GM18511 (cell line): ENCODE measurements around the gene TUBB3.
"Not testable (repeated sequence)": the region's sequence is repeated elsewhere in the genome, so short reads cannot be mapped to it uniquely, and the experiment has no call there.

Experiments used
- ATAC-seq: cut with Tn5 transposase; IDR thresholded peaks from one replicate; pipeline ENCODE4 v1.9.1; 2021; ENCODE audit warnings: mild to moderate bottlenecking, moderate library complexity; ENCODE audit not compliant: unreplicated experiment

TUBB3 gene

DNA sequence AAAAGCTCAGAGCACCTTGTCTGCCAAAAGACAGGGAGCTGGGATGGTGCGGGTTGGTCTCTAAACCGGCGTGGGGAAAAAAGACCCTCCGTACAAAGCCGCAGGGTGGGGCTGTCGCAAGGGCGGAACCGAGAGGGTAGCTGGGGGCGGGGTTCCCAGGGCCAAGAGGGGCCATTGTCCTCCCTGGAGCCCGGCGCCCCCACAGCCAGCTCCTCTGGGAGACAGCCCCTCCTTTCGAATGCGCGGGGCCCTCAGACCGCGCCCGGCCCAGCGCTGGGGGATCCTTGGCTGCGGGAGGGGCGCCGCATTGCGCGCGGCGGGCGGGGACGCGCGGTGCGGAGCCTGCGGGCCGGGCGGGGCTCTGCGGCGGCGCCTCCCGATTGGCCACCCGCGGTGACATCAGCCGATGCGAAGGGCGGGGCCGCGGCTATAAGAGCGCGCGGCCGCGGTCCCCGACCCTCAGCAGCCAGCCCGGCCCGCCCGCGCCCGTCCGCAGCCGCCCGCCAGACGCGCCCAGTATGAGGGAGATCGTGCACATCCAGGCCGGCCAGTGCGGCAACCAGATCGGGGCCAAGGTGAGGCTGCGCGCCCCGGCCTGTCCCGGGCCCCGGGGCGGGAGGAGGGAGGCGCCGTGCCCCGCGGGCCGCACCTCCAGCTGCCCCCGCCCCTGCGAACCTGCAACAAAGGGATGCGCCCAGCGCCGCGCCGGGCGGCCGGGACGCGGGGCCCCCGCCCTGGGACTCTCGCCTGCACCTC lies at the start of gene TUBB3:
Gene TUBB3, plus strand, starts transcription at position 459 of the 756 bp plus-strand sequence. Its CDS starts 60 bp downstream, at position 519.
- ATAC-seq = no peak

DNA sequence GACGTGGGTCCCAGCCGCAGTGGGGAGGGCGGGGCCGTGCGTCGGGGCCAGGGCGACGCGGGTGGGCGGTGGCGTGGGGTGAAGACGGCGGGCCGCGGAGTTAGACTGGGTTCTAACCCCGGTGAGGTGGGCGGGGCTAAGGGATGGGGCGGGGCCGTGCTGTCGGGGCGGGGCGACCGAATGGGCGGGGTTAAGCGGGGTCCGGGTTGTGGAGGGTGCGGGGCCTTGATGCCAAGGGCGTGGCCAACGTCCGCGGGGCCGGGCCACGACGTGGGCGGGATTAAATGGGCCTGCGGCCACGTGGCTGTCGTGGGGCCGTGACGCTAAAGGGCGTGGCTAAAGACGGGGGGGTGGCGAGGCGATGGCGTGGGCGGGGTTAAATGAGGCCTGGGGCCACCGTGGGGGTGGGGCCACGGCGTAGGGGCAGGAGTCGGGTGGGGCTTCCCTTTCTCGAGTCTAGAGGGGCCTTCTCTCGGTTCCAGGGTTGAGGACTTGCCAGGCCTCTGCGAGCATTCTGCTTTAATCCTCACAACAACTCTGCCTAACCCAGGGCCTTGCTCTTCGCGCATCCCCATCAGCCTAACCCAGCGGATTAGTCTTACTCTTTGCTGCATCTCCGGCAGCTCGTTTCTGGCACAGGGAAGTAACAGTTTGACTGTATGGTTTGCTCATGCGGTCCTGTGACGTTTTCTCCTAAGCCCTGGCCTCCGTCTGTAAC lies 49.0 kb upstream of the TUBB3 start:
- peak; percentile 73 for ATAC-seq

DNA sequence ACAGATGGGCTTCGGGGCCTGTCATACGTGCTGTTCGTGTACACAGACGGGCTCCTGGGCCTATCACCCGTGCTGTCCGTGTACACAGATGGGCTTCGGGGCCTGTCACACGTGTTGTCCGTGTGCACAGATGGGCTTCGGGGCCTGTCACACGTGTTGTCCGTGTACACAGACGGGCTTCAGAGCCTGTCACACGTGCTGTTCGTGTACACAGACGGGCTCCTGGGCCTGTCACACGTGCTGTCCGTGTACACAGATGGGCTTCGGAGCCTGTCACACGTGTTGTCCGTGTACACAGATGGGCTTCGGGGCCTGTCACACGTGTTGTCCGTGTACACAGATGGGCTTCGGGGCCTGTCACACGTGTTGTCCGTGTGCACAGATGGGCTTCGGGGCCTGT lies 44.0 kb upstream of the TUBB3 start:
- not testable (repeated sequence) for ATAC-seq

DNA sequence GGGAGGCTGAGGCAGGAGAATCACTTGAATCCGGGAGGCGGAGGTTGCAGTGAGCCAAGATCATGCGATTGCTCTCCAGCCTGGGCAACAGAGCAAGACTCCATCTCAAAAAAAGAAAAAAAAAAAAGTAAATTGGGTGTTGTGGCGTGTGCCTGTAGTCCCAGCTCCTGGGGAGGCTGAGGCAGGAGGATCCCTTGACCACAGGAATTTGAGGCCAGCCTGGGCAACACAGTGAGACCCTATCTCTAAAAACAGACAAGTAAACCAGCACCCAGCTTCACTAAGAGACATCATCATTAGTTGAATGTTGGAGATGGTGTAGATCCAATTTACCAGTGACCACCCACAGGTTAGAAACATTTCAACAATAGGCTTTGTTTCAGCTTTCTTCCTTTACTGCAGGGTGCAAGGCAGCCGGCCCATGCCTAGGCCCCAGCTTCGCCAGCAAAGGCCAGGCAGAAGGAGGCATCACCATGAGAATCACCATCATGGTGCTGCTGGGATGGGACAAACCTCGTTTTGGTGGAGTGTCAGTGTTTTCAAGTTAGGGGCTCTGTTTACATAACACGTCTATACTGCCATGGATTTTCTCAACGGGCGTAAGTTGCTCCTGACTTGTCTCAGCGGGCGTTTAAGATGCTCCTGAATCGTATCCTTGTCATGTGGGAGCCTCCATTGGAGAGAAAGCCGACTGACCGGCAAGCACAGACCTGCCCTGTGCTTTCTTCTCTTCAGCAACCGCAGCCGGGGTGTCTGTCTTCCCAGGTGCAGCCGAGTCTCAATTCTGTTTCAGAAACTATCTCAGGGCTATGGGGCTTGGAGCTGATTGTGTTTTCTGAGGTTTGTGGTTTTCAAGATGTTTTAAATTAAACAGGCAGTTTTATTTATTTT lies 42.4 kb upstream of the TUBB3 start:
- ATAC-seq = no peak

DNA sequence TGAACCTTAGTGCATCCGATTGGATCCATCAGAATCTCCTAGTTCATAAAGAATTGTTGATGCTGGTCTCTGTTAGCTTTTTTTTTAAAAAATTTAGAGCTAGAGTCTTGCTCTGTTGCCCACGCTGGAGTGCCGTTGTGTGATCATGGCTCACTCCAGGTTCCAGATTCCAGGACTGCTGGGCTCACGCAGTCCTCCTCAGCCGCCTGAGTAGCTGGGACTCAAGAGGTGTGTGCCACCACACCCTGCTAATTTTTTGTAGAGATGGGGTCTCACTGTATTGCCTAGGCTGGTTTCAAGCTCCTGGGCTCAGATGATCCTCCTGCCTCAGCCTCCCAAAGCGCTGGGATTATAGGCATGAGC lies 41.8 kb upstream of the TUBB3 start:
- no peak for ATAC-seq

DNA sequence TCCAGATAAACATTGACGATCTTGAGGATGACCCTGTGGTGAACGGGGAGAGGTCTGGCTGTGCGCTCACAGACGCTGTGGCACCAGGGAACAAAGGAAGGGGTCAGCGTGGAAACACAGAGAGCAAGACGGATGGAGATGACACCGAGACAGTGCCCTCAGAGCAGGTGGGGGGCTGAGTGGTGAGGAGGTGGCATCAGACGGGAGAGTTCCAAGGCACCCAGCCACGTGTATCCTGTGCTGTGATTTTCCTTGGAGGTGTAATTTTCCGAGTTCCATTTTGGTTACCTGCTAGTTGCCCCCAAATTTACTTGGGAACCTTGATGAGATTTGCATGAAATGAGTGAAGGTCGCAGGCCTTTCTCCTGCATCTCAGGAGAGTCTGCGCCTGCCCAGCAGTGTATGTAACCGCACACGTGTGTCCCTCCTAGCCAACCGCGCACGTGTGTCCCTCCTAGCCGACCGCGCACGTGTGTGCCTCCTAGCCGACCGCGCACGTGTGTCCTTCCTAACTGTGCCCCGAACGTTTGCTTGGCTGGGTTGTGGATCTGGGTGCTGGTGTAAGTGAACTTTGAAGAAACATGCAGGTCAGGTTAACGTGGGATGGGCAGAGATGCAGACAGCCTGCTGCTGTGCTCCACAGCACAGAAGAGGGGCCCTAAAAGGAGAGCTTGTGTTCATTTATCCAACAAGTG lies 39.6 kb upstream of the TUBB3 start:
- ATAC-seq = no peak

DNA sequence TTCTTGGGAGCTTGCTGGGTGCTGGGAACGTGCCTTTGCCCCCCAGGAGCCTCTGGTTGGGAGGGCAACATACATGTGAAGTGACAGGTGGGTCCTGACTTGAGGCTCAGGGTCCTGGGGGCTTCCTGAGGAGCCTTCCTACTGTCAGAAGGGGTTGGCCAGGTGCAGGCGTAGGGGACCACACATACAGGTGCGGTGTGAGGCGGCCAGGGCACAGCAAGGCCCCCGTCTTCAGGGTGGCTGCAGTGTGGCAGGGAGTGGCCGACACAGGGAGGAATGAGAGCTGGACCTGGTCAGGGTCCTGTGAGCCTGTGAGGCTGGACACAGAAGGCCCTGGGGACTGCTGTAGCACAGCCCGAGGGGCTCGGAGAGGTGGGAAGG lies 39.1 kb upstream of the TUBB3 start:
- no peak for ATAC-seq

DNA sequence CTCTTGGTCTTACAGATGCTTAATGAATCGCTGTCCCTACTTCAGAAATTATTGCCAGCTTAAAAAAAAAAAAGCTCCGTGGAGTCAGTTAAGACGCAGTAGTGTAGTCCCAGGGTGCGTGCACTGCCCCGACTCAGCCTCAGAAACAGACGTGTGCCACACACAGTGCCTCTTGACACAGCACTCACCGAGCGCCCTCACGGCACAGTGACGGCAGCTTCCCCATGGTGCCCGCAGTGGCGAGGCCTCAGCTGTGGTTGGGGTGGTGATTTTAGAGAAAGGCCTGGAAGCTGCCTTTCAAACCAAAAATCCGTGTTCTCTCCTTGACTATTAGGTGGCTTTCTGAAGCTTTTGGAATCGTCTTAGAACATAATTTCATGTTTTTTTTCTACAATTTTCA lies 35.9 kb upstream of the TUBB3 start:
- ATAC-seq = no peak

DNA sequence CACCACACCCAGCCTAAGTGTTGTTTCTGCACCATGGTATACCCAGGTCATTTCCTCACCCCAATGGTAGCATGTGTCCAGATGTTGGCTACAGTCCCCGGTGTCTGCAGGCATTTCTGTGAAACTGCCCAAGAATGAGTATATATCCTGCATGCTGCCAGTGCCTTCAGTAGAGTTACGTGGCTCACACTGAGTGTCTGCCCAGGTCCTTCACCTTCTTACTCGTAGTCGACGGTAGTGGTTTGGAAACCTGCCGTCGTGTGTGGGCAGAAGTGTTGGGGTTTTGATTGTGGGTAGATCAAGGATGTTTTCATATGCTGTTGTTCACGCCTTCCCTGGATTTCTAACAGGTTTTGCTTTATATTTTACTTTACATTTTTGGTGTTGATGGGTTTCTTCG lies 32.9 kb upstream of the TUBB3 start:
- ATAC-seq = no peak

DNA sequence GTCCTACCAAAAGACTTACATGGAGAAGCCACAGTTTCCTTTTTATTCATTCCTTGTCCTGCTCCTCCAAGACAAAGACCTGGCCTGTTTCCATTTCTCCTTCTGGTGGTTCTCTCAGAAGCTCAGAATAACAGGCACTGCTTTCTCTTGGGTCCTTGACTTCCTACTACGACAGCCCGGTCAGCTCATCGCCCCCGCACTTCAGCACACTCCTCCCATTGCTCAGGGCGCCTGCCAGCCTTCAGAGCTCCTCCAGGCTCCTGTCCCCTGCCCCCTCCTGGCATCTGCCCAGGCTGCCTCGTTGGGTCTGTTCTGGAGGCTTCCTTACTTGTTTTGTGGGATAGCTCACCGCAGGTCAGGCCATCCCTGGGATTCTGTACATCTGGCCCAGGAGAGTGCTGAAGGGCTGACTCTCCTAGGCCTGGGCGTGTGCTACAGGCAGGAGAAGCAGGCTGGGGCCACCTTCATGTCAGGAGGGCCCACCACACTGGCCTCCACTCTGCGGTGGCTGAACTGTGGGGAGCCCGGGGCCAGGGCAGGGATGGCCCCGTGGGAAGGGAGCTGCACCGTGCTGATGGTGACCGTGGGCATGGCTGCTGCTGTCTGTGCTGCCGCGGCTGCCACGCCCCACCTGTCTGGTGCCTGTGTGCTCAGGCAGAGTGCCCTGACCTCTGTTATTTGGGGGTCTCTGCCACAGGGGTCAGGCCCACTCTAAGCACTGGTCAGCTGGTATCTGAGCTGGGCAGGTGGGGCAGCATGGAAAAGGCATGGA lies 32.1 kb upstream of the TUBB3 start:
- no peak for ATAC-seq

DNA sequence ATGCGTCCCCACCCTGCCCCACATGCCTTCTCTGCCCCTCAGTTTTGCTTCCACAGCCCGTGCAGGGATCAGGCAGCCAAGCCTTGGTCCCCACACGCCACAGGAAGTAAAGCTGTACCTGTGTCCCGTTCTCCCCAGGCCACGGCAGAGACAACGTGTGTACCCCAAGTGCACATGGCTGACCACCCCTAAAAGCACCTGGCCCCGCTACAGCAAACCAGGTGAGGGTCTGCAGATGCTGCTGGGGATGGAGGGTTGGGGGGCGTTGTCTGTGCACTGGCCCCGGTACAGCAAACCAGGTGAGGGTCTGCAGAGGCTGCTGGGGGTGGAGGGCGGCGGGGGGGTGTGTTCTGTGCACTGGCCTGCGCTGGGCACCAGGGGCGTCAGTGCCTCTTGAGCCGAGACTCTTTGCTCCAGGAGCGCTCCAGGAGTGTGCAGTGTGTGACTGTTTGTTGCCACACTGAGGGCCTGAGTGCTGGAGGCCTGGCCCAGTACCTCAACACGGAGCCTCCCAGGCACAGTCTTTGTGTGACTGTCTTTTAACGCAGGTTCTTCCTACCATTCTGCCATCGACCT lies 31.0 kb upstream of the TUBB3 start:
- ATAC-seq = no peak

DNA sequence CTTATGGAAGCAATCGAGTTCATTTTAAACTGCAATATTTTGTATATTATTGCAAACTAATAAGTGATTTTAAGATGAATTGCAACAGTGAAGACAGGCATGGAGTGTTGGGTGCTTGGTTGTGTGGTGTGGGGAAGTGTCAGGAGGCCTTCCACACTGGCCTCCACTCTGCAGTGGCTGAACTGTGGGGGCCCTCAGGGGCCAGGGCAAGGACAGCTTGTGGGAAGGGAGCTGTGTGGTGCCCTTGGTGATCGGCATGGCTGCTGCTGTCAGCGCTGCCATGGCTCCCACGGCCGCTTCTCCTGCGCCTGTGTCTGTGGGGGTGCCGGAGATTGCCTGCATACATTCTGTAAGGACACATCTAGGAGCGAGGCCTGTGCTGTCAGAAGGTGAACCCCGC lies 30.5 kb upstream of the TUBB3 start:
- ATAC-seq = no peak

DNA sequence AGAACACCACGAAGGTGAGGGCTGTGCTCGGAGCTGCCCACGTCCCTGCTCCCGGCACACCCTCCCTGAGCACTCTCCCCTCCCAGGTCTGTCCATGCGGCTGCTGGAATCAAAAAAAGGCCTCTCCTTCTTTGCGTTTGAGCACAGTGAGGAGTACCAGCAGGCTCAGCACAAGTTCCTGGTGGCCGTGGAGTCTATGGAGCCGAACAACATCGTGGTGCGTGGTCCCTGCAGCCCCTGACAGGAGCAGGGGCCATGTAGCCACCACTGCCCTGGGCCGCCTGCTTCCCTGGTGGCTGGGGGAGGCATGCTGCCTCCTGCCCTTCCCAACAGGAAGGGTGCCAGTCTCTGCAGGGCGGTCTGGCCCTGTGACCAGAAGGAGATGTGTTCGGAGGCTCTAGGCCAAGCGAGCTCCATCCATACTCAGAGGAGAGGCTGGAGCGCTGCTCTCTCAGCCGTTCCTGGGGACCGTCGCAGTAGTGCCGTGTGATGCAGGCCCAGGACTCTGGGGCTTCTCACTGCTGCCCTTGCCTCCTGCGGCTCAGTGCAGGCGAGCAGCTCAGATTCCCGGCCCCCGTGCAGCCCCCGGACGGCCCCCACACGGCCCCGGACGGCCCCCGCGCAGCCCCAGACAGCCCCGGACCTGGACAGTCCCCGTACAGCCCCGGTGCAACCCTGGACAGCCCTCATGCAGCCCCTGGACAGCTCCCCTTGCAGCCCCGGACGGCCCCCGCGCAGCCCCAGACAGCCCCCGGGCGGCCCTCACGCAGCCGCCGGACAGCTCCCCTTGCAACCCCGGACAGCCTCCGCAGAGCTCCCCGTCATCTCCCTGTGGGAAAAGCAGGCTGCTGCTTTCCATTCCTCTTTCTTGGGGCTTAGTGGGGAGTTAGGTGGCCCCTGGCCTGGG lies 29.2 kb upstream of the TUBB3 start:
- ATAC-seq = no peak

DNA sequence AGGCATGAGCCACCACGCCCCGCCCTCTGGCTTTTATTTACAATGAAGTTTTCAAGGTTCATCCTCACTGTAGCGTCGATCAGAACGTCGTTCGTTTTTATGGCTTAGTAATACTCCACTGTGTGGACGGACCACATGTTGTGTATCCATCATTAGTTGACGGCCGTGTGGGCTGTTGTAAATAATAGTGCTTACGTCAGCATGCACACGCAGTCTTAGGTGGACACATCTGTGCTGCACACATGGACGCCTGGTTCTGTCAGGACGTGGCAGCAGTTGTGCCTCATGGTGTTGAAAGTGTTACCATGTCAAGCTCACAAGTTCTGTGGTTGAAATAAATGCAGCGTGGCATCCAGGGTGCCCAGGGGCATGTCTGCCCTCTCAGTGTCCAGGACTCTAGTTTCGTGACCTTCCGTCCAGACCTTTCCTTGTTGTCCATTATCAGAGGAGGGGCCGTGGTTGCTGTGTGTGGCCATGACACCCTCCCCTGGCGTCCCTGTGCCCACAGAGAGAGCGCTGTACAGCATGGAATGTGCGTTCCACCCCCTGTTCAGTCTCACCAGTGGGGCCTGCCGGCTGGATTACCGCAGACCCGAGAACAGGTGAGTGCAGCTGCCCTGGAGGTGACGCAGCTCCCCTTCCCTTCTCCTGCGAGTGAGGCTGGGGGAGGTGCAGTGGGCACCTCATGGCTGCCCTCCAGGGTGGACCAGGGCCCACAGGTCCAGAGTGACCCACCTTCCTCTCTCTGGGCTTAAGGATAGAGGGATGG lies 27.5 kb upstream of the TUBB3 start:
- ATAC-seq = no peak

DNA sequence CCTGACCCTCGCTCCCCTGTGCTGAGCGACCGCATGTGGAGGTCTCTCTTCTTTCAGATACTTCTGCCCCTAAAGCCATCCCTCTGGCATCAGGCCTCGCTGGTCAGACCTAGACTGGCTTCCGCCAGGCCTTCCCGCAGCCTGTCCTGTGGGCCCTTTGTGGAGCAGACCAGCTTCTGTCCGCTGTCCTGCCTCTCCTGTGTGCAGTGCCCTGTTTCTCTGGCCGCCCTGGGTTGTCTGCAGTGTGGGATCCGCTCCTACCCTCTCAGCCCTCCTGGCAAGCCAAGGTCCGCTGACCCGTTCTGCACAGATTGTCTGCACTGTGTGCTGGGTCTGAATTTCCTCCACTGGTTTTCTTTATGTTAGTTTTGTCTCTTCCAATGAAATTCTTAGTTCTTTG lies 25.9 kb upstream of the TUBB3 start:
- ATAC-seq = no peak

DNA sequence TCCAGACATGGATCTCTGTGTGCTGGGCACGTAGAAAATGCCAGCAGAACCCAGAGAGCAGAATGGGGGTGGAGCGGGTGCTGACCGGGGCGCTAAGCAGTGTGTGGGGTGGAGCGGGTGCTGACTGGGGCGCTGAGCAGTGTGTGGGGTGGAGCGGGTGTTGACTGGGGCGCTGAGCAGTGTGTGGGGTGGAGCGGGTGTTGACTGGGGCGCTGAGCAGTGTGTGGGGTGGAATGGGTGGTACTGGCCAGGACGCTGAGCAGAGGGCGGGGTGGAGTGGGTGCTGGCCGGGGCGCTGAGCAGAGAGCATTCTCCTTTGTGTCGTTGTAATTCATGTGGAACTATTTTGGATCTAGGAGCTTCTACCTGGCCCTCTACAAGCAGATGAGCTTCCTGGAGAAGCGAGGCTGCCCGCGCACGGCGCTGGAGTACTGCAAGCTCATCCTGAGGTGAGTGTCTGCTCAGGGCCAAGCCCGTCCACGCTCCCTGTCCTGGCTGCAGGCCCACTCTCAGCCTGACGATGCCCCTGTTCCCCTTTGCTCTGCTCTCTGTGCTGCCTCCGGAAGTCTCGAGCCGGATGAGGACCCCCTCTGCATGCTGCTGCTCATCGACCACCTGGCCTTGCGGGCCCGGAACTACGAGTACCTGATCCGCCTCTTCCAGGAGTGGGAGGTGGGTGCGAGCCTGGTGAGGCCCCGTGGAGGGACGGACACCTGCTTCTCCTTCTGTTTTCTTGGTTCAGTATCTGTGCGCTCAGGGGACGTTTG lies 24.8 kb upstream of the TUBB3 start:
- ATAC-seq = no peak

DNA sequence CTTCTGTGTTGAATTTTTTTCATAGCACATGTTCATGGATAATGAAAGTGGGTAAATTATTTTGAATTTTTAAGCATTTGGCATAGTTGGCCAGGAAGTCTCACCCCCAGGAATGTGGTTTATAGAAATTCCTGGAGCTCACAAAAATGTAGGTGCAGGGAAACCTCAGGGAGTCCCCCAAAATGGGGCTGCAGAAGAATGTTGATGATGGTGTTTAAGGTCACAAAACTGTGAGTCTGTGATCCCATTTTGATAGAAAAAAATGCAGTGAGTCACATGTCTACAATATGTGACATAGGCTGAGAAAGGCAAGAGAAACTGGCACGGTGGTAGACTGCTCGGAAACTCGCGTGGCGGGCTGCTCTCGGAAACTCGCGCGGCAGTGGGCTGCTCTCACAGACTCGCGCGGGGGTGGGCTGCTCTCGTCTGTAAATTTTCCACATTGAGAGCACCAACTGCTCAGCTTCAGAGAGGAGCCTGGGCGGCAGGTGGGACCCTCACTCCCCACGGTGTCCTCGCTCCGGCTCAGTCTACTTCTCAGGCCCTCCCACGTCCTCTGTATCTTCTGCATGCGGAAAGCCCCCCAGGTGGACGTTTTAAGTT lies 23.2 kb upstream of the TUBB3 start:
- ATAC-seq = no peak
